ENCODE data around the gene ANKDD1A.

- TF ChIP-seq POLR2A (IDR thresholded peaks at IDR 0.05) (no peak), CTCF (IDR thresholded peaks at IDR 0.05) (no peak)
Observed at GRCh38 chr15:64981812-64982431, 70.2 kb downstream of the ANKDD1A start.

All from vagina (tissue), 2 donors.